H1 (cell line): ENCODE results near the gene SV2C. TPM values are rescaled to one million over a fixed set of nuclear protein-coding genes. Genes with fewer than 3 reads are reported as not detected.
A peak's percentile ranks its signal among the peaks of the same experiment; 100 is the strongest.

ENCODE experiments used
- CREB1 ChIP-seq: IDR thresholded peaks from 2 replicates; pipeline ENCODE4 v1.6.1; 2012; ENCODE audit warnings: inconsistent platforms
- CTBP2 ChIP-seq: IDR thresholded peaks from 2 replicates; pipeline ENCODE4 v1.7.0; 2011; ENCODE audit warnings: borderline replicate concordance, mild to moderate bottlenecking, moderate library complexity, mixed read lengths, low read length; ENCODE audit not compliant: insufficient read depth, insufficient read length
- KDM1A ChIP-seq: fragments of 200-600, 300-600 bp; sonication (generic); IDR thresholded peaks from 2 replicates; pipeline ENCODE4 v1.7.1; 2016; ENCODE audit warnings: mild to moderate bottlenecking, low read length, borderline replicate concordance
- MAFK ChIP-seq: IDR thresholded peaks from 2 replicates; pipeline ENCODE4 v1.6.1; 2012; ENCODE audit warnings: low read depth, mild to moderate bottlenecking, improper control_type of control experiment, low read length
- SP1 ChIP-seq: IDR thresholded peaks from 2 replicates; pipeline ENCODE4 v1.6.1; 2011; ENCODE audit warnings: low read depth, low read length
- TBP ChIP-seq: IDR thresholded peaks from 2 replicates; pipeline ENCODE4 v1.6.1; 2011; ENCODE audit warnings: low read depth, low read length, improper control_type of control experiment
- TCF12 ChIP-seq: IDR thresholded peaks from 2 replicates; pipeline ENCODE4 v1.6.1; 2011; ENCODE audit warnings: low read depth, mild to moderate bottlenecking, low read length
- polyA plus RNA-seq, 7 experiments: library from polyadenylated mRNA; depleted of rRNA in 3 of 7; stranded (reverse) in 5 of 7; unstranded in 2 of 7; fragments of >200 nt in 5 of 7; fragments of 200-250 nt in 2 of 7; gene quantifications; 1 replicate in 5 of 7; 2 replicates in 1 of 7; 4 replicates in 1 of 7; pipeline versions ENCODE4 v1.2.1 to v1.2.3, GENCODE V29; 2011 to 2013; ENCODE audit warnings: missing spikeins in 2 of 7, mixed read lengths in 2 of 7
- total RNA-seq: library from RNA; stranded (reverse); fragmentation: NEBNext Ultra II Directional; extraction: Animal tissue kit (Norgen Biotek cat#: 25700); gene quantifications from 2 replicates; pipeline ENCODE4 v1.2.1, GENCODE V29; 2021
- TF ChIP-seq, protein P1 (sequence below): IDR thresholded peaks from 2 replicates; pipeline ENCODE4 v1.6.1; 2012; ENCODE audit warnings: low read length, inconsistent platforms

The SV2C gene
- total and polyA plus RNA-seq, 2 of the 8 experiments (the other 6 are each of a cell fraction or from before 2014, with no cell fraction given) = 0.08 to 0.24 TPM

DNA sequence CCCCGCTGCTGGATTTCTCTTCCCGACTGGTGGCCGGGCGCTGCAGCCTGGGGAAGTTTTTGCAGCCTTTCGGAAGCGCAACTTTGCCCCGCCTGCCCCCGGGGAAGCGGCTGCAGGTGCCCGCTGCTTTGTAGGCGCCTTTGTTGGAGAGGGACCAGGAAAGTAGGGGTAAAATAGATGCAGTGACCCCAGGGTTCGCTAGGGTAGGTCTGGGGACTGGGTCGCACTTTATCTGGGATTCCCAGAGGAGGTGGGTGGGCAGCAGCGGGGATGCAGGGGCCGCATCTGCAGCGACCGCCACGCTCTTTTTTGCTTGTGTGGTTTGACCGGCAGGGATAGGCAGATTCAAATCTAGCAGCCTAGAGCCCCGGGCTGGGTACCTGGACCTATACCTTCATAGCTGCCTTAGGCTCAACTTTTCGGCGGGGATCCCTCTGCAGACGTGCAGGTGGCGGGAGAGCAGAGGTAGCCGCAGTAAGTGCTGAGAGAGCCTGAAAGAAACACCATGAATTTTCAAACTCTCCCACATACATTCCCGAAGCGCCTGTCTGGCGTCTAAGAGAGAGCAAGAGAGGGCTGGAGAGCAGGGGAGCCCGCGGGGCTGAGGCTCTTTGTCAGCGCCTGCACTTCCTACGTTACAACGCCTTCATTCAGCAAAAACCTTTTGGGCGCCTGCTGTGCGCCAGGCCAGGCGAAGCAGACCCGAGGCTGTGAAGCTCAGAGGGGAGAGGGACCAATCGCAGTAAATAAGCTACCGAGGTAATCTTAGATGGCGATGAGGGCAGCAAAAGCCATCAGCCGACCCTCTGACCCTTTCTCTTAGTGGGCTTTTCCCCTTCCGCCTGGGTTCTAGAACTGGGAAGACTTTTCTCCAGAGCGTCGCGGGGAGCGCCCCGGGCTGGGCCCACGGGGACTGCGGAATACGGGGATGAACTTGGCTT is 642 bp downstream of the SV2C start (continued):
- TF ChIP-seq TBP (no peak), SP1 (no peak), KDM1A (no peak), MAFK (no peak), CREB1 (no peak), TCF12 (no peak), CTBP2 (peak; percentile 41)
- TF ChIP-seq, protein P1, sequence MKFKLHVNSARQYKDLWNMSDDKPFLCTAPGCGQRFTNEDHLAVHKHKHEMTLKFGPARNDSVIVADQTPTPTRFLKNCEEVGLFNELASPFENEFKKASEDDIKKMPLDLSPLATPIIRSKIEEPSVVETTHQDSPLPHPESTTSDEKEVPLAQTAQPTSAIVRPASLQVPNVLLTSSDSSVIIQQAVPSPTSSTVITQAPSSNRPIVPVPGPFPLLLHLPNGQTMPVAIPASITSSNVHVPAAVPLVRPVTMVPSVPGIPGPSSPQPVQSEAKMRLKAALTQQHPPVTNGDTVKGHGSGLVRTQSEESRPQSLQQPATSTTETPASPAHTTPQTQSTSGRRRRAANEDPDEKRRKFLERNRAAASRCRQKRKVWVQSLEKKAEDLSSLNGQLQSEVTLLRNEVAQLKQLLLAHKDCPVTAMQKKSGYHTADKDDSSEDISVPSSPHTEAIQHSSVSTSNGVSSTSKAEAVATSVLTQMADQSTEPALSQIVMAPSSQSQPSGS = no peak
- TF ChIP-seq, all 59 proteins: peak for 10
